ES-I3 (cell line): ENCODE results near the gene SRSF11.

ENCODE experiments used
- H3K36me3 ChIP-seq: 2 replicates; pipeline ENCODE4 v1.6.1; 2013; ENCODE audit warnings: mild to moderate bottlenecking, low read length, control low read depth, moderate library complexity; ENCODE audit not compliant: insufficient read depth
- H3K4me1 ChIP-seq: 2 replicates; pipeline ENCODE4 v1.6.1; 2013; ENCODE audit warnings: mild to moderate bottlenecking, control low read depth, low read length; ENCODE audit not compliant: insufficient read depth
- H3K9ac ChIP-seq: 2 replicates; pipeline ENCODE4 v1.6.1; 2013; ENCODE audit warnings: low read depth, mild to moderate bottlenecking, low read length, moderate library complexity
- H3K9me3 ChIP-seq: 2 replicates; pipeline ENCODE4 v1.6.1; 2013; ENCODE audit warnings: mild to moderate bottlenecking, low read length, moderate library complexity; ENCODE audit not compliant: control insufficient read depth, insufficient read depth

The SRSF11 gene

GRCh38 chr1:70247122-70247521, 25.9 kb downstream of the SRSF11 start:
- Histone ChIP-seq H3K36me3 (peaks cover 38% of the 10 kb centered on the region), H3K4me1 (no peaks in the 10 kb centered on the region), H3K9me3 (no peaks in the 10 kb centered on the region), H3K9ac (no peak overlapping the region)

GRCh38 chr1:70247768-70248167, 26.6 kb downstream of the SRSF11 start:
- Histone ChIP-seq H3K36me3 (peaks cover 35% of the 10 kb centered on the region), H3K9ac (no peak overlapping the region), H3K9me3 (no peaks in the 10 kb centered on the region), H3K4me1 (no peaks in the 10 kb centered on the region)

- Histone ChIP-seq H3K9me3 (no peaks in the 10 kb centered on the region), H3K9ac (no peak overlapping the region), H3K4me1 (no peaks in the 10 kb centered on the region), H3K36me3 (peaks cover 33% of the 10 kb centered on the region)
Observed at GRCh38 chr1:70248729-70249128, 27.5 kb downstream of the SRSF11 start.

GRCh38 chr1:70256664-70257063, 35.5 kb downstream of the SRSF11 start:
- H3K36me3 ChIP-seq: no peaks in the 10 kb centered on the region
- H3K9ac ChIP-seq: no peak overlapping the region
- H3K4me1 ChIP-seq: no peaks in the 10 kb centered on the region
- H3K9me3 ChIP-seq: no peaks in the 10 kb centered on the region

- H3K36me3 ChIP-seq: no peaks in the 10 kb centered on the region
- no peaks in the 10 kb centered on the region for H3K4me1 ChIP-seq
- no peaks in the 10 kb centered on the region for H3K9me3 ChIP-seq
- no peak overlapping the region for H3K9ac ChIP-seq
Observed at GRCh38 chr1:70264839-70265238, 43.7 kb downstream of the SRSF11 start.

GRCh38 chr1:70265946-70266345, 44.8 kb downstream of the SRSF11 start:
- Histone ChIP-seq H3K4me1 (no peaks in the 10 kb centered on the region), H3K36me3 (no peaks in the 10 kb centered on the region), H3K9ac (no peak overlapping the region), H3K9me3 (no peaks in the 10 kb centered on the region)

GRCh38 chr1:70277875-70278274, 56.7 kb downstream of the SRSF11 start:
- no peak overlapping the region for H3K9ac ChIP-seq
- H3K9me3 ChIP-seq: no peaks in the 10 kb centered on the region
- no peaks in the 10 kb centered on the region for H3K4me1 ChIP-seq
- H3K36me3 ChIP-seq: peaks cover 5% of the 10 kb centered on the region; the same call in 1 of the 2 replicates

GRCh38 chr1:70278710-70279109, 57.5 kb downstream of the SRSF11 start:
- Histone ChIP-seq H3K36me3 (no peaks in the 10 kb centered on the region), H3K9me3 (no peaks in the 10 kb centered on the region), H3K4me1 (no peaks in the 10 kb centered on the region), H3K9ac (no peak overlapping the region)

- Histone ChIP-seq H3K9me3 (no peaks in the 10 kb centered on the region), H3K9ac (no peak overlapping the region), H3K36me3 (peaks cover 3% of the 10 kb centered on the region; the same call in 1 of the 2 replicates)
Observed at GRCh38 chr1:70284366-70284765, 63.2 kb downstream of the SRSF11 start.

GRCh38 chr1:70286453-70286852, 65.3 kb downstream of the SRSF11 start:
- Histone ChIP-seq H3K9ac (no peak overlapping the region), H3K9me3 (no peaks in the 10 kb centered on the region), H3K36me3 (peaks cover 6% of the 10 kb centered on the region; the same call in 1 of the 2 replicates), H3K4me1 (no peaks in the 10 kb centered on the region)

More at GRCh38 chr1:70284366-70284765, 63.2 kb downstream of the SRSF11 start:
- H3K4me1 ChIP-seq: no peaks in the 10 kb centered on the region

GRCh38 chr1:70288166-70288565, 67.0 kb downstream of the SRSF11 start:
- Histone ChIP-seq H3K9me3 (no peaks in the 10 kb centered on the region), H3K36me3 (peaks cover 6% of the 10 kb centered on the region; the same call in 1 of the 2 replicates), H3K4me1 (no peaks in the 10 kb centered on the region), H3K9ac (no peak overlapping the region)

- H3K9ac ChIP-seq: no peak overlapping the region
- H3K4me1 ChIP-seq: no peaks in the 10 kb centered on the region
- H3K9me3 ChIP-seq: no peaks in the 10 kb centered on the region
- peaks cover 9% of the 10 kb centered on the region; the same call in 1 of the 2 replicates for H3K36me3 ChIP-seq
Observed at GRCh38 chr1:70290218-70290617, 69.0 kb downstream of the SRSF11 start.

GRCh38 chr1:70293186-70293843, 72.1 kb downstream of the SRSF11 start:
- no peaks in the 10 kb centered on the region for H3K9me3 ChIP-seq
- no peaks in the 10 kb centered on the region for H3K4me1 ChIP-seq
- no peak overlapping the region for H3K9ac ChIP-seq
- peaks cover 9% of the 10 kb centered on the region; the same call in 1 of the 2 replicates for H3K36me3 ChIP-seq

- H3K36me3 ChIP-seq: peaks cover 6% of the 10 kb centered on the region
- H3K9ac ChIP-seq: no peak overlapping the region
- no peaks in the 10 kb centered on the region for H3K4me1 ChIP-seq
- no peaks in the 10 kb centered on the region for H3K9me3 ChIP-seq
Observed at GRCh38 chr1:70295749-70296148, 74.6 kb downstream of the SRSF11 start.

GRCh38 chr1:70299472-70299871, 78.3 kb downstream of the SRSF11 start:
- no peaks in the 10 kb centered on the region; the same call in none of the 2 replicates for H3K36me3 ChIP-seq
- no peak overlapping the region for H3K9ac ChIP-seq
- no peaks in the 10 kb centered on the region for H3K9me3 ChIP-seq
- H3K4me1 ChIP-seq: no peaks in the 10 kb centered on the region
